ENCODE measurements around the gene C7orf25. TPM values are rescaled to one million over a fixed set of nuclear protein-coding genes. Genes with fewer than 3 reads are reported as not detected.
A peak's percentile ranks its signal among the peaks of the same experiment; 100 is the strongest.

Gene C7orf25
- total RNA-seq, 1 experiment from 2014 or later = 2.7 TPM

DNA sequence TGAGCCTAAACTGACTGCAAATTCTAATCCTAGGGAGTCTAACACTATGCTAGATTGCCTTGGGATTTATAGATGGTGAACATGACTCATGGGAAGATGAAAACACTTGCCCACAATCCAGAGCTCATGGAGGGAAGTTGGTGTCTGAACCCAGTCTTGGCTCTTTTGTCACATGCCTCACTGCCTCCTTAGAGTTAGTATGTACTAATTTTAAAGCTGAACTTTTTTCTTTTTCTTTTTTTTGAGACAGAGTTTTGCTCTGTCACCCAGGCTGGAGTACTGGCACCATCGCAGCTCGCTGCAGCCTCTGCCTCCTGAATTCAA, 34.7 kb upstream of the C7orf25 start:
- Mint-ChIP-seq H3K4me3 (ENCODE audit: unreplicated experiment) (no peak overlapping the region), H3K27ac (ENCODE audit: unreplicated experiment) (no peak overlapping the region), H3K9me3 (ENCODE audit: unreplicated experiment) (no peaks in the 10 kb centered on the region), H3K36me3 (ENCODE audit: insufficient read depth, unreplicated experiment) (no peaks in the 10 kb centered on the region), H3K4me1 (ENCODE audit: low read depth, unreplicated experiment) (no peaks in the 10 kb centered on the region), H3K27me3 (ENCODE audit: insufficient read depth, unreplicated experiment) (no peaks in the 10 kb centered on the region)
- CTCF ChIA-PET = no interaction called here
- POLR2A ChIA-PET = no interaction called here
- TF ChIP-seq, protein P1, sequence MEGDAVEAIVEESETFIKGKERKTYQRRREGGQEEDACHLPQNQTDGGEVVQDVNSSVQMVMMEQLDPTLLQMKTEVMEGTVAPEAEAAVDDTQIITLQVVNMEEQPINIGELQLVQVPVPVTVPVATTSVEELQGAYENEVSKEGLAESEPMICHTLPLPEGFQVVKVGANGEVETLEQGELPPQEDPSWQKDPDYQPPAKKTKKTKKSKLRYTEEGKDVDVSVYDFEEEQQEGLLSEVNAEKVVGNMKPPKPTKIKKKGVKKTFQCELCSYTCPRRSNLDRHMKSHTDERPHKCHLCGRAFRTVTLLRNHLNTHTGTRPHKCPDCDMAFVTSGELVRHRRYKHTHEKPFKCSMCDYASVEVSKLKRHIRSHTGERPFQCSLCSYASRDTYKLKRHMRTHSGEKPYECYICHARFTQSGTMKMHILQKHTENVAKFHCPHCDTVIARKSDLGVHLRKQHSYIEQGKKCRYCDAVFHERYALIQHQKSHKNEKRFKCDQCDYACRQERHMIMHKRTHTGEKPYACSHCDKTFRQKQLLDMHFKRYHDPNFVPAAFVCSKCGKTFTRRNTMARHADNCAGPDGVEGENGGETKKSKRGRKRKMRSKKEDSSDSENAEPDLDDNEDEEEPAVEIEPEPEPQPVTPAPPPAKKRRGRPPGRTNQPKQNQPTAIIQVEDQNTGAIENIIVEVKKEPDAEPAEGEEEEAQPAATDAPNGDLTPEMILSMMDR (IDR thresholded peaks at IDR 0.05; ENCODE audit: insufficient read depth in 1 of 2, low read depth in 1 of 2, low read length in 1 of 2, severe bottlenecking in 1 of 2, unreplicated experiment in 1 of 2) = no peak
- intact Hi-C loops (cut with micrococcal nuclease; ENCODE audit: unreplicated experiment) = no loop called here
- no peak for DNase-seq
- Histone ChIP-seq H3K4me3 (ENCODE audit: low read depth, low read length) (no peak overlapping the region), H3K4me1 (no peaks in the 10 kb centered on the region), H3K36me3 (ENCODE audit: control insufficient read depth, insufficient read depth, low read length) (no peaks in the 10 kb centered on the region), H3K9me3 (no peaks in the 10 kb centered on the region), H3K27me3 (replicated peaks; ENCODE audit: control insufficient read depth, insufficient read depth, low read length) (no peaks in the 10 kb centered on the region)
- BruUV-seq (replicated peaks) = no TSS peak

DNA sequence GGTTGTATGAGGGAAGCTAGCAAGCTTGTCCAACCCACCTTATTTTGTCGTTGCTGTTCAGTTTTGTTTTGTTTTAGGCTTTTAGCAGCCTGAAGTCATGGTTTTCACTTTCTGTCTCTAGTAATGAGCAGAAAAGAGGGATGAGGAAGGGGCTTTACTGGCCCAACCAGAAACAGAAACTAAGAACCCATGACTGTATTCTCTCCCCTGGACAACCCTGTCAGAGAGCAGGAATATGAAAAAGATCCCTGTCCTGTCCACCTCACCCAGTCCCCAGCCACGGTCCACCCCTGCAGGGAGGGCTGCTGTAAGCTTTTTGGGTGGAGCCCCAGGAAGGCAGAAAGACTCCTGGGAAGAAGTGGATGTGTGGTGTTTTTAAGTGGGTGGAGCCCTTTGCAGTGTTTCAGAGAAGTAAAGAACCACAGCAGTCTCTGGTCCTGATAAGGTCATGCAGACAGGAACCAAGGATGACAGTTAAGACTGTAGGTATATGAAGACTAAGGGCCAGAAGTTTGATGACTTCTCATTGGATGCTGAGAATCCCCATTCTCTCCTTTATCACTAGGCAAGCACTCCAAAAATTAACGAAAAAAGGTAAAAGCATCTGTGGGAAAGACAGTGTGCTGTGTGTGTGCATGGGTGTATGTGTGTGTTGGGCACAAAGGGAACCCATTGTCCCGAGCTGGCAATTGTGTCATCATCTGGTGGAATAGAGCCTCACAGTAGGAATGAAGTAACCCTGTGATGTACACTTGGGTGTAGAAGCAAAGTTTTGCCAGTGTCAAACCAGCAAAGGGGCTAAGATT, 34.2 kb upstream of the C7orf25 start:
- H3K9me3 Mint-ChIP-seq (ENCODE audit: unreplicated experiment) = no peaks in the 10 kb centered on the region
- DNase-seq = no peak
- TF ChIP-seq, protein P1 (IDR thresholded peaks at IDR 0.05; ENCODE audit: insufficient read depth in 1 of 2, low read depth in 1 of 2, low read length in 1 of 2, severe bottlenecking in 1 of 2, unreplicated experiment in 1 of 2) = no peak
- H3K27me3 Mint-ChIP-seq (ENCODE audit: insufficient read depth, unreplicated experiment) = no peaks in the 10 kb centered on the region
- Histone ChIP-seq H3K27me3 (replicated peaks; ENCODE audit: control insufficient read depth, insufficient read depth, low read length) (no peaks in the 10 kb centered on the region), H3K36me3 (ENCODE audit: control insufficient read depth, insufficient read depth, low read length) (no peaks in the 10 kb centered on the region), H3K4me3 (ENCODE audit: low read depth, low read length) (no peak overlapping the region), H3K9me3 (no peaks in the 10 kb centered on the region), H3K4me1 (no peaks in the 10 kb centered on the region)
- no peaks in the 10 kb centered on the region for H3K36me3 Mint-ChIP-seq (ENCODE audit: insufficient read depth, unreplicated experiment)
- H3K4me3 Mint-ChIP-seq (ENCODE audit: unreplicated experiment) = no peak overlapping the region
- no TSS peak for BruUV-seq (replicated peaks)
- no peak overlapping the region for H3K27ac Mint-ChIP-seq (ENCODE audit: unreplicated experiment)
- intact Hi-C loops (cut with micrococcal nuclease; ENCODE audit: unreplicated experiment) = no loop called here
- POLR2A ChIA-PET = no interaction called here
- CTCF ChIA-PET = no interaction called here
- H3K4me1 Mint-ChIP-seq (ENCODE audit: low read depth, unreplicated experiment) = no peaks in the 10 kb centered on the region

DNA sequence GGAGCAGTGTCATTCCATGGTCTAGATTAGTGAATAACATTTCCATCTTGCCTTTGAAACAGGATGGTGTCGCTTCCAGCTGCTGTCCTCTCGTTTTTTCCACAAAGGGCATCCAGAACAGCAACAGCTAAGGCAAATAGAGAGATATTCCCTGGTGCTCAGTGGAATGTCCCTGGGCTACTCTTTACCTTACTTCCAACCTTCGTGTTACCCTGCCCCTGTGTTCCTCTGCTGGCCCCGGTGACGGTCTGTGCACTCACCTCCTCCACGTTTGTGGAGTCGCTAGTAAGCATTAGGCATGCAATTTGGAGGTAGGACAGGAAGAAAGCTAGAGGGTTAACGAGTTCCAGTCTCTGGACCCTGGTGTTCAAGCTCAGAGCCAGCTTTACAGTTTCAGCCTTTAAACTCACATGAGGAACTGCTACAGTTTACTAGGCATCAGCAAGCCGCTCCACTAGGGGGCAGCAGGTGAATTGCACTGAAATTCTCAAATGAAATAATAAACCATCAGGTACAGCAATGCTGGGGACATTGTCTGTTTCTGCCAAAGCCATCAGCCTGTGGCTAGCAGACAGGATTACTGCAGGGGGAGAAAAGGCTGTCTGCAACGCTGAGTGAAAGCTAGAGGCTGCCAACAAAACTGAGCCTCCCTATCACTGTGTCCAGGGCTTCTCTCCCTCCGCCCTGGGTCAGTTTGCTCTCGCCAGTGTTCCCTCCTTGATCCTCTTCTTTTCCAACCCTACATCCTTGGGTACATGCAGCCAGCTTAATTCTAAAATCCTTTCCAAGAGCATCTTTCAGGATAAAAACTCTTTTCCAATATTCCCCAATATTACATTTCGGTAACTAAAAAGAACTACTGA, 29.3 kb upstream of the C7orf25 start:
- intact Hi-C loops (cut with micrococcal nuclease; ENCODE audit: unreplicated experiment) = loop anchor here (1.0 to 5.0 kb wide), 4 partner anchors 167 to 898 kb away; no protein-coding TSS in a partner anchor
- Mint-ChIP-seq H3K4me3 (ENCODE audit: unreplicated experiment) (no peak overlapping the region), H3K36me3 (ENCODE audit: insufficient read depth, unreplicated experiment) (peaks cover 25% of the 10 kb centered on the region), H3K27ac (ENCODE audit: unreplicated experiment) (no peak overlapping the region), H3K9me3 (ENCODE audit: unreplicated experiment) (no peaks in the 10 kb centered on the region), H3K4me1 (ENCODE audit: low read depth, unreplicated experiment) (no peaks in the 10 kb centered on the region), H3K27me3 (ENCODE audit: insufficient read depth, unreplicated experiment) (no peaks in the 10 kb centered on the region)
- DNase-seq = peak; percentile 74 to 78
- TF ChIP-seq, protein P1 (IDR thresholded peaks at IDR 0.05; ENCODE audit: insufficient read depth in 1 of 2, low read depth in 1 of 2, low read length in 1 of 2, severe bottlenecking in 1 of 2, unreplicated experiment in 1 of 2) = peak; percentile 86 to 91
- Histone ChIP-seq H3K4me3 (ENCODE audit: low read depth, low read length) (no peak overlapping the region), H3K4me1 (no peaks in the 10 kb centered on the region), H3K9me3 (no peaks in the 10 kb centered on the region), H3K27me3 (replicated peaks; ENCODE audit: control insufficient read depth, insufficient read depth, low read length) (no peaks in the 10 kb centered on the region), H3K36me3 (ENCODE audit: control insufficient read depth, insufficient read depth, low read length) (no peaks in the 10 kb centered on the region; the same call in 1 of the 2 replicates)
- POLR2A ChIA-PET = interaction anchor here (0.7 kb wide), 1 partner anchor 9 kb away, joined by 3 read pairs; the partner anchor contains the start of genes MRPL32 and PSMA2
- BruUV-seq (replicated peaks) = no TSS peak
- CTCF ChIA-PET = interaction anchor here (0.5 to 1.3 kb wide), 9 partner anchors 9 to 901 kb away, joined by 3 to 19 read pairs (median 6); partner anchors contain the start of genes MRPL32 and PSMA2
